ENCODE results near the gene CCDC159.
"Not testable (repeated sequence)": the region's sequence is repeated elsewhere in the genome, so short reads cannot be mapped to it uniquely, and the experiment has no call there.

The CCDC159 gene

DNA sequence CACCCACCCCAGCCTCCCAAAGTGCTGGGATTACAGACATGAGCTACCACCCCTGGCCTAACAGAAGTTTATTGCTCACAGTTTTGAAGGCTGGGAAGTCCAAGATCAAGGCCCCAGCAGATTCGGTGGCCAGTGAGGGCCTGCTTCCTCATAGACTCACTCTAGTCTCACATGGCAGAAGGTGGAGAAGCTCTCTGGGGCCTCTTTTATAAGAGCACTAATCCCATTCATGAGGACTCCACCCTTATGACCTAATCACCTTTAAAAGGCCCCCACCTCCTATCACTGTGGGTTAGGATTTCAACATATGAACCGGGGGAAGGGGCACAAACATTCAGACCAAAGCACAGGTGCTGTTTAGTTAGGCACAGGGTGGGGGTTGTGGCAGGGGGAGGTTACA lies 21.2 kb downstream of the CCDC159 start:
- DNase-seq = no peak

DNA sequence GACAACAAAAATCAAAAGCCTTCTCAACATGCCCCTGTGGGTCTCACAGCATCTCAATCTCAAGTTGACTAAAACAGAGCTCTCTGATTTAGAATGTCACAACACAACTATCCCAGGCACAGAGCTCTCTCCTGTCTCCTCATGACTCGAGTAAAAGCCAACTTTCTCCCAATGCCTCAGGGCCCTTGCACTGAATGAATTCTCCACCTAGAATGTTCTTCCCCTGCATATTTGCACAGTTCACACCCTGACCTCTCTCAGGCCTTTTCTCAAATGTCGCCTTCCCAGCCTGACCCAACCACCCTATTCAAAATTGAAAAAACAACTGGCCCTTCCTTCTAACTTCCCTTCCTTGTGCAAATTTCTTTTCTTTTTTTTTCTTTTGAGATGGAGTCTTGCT lies 24.4 kb downstream of the CCDC159 start:
- DNase-seq = no peak

DNA sequence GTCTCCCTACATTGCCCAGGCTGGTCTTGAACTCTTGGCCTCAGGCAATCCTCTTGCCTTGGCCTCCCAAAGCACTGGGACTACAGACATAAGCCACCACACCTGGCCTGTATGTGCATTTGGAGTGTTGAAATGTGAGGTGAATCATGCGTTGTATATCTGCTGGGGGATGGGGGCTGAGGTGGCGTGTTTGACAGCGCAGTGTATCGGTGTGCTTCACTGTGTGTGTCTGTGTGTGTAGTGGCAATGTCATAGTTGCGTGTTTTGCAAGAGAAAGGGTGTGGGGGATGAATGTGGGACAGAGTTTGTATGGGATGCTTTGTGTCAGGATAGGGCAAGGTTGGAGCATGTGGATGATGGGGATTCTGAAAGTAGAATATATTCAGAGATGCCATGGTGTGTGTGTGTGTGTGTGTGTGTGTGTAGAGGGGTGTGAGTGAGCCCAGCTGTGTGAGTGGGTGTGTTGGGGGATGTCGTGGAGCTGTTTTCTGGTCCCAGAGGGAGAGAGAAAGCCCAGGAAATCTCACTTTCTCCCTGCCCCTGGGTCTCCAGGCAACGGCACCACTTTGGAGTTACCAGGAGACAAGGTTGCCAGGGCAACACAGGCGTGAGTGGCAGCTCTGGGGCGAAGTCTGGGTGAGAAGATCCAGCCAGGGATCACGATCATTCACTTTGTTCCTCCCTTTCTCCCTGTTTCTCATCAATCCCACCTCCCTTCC lies 27.0 kb downstream of the CCDC159 start:
- no peak for DNase-seq

DNA sequence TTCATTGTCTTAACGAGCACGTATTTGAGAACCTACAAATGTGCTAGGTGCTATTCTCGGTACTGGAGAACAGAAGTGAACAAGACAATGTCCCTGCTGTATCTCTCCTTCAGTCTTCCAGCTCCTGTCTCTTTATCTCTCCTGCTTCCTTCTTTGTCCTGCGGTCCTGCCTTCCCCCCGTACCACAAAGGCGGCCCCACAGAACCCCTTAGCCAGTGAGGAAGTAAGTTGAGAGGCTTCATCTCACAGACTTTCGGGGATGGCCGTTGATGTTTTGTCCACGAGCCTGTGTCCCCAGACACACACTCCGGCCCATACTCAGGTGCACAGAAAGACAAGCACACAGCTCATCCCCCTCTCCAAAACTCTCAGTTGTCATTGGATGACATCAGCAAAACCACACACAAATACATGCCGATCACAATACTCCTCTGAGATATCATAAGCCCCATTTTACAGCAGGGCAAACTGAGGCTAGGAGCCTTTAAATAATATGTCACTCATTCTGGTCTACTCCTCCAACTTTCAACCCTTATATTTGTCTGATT lies 27.6 kb downstream of the CCDC159 start:
- no peak for DNase-seq

DNA sequence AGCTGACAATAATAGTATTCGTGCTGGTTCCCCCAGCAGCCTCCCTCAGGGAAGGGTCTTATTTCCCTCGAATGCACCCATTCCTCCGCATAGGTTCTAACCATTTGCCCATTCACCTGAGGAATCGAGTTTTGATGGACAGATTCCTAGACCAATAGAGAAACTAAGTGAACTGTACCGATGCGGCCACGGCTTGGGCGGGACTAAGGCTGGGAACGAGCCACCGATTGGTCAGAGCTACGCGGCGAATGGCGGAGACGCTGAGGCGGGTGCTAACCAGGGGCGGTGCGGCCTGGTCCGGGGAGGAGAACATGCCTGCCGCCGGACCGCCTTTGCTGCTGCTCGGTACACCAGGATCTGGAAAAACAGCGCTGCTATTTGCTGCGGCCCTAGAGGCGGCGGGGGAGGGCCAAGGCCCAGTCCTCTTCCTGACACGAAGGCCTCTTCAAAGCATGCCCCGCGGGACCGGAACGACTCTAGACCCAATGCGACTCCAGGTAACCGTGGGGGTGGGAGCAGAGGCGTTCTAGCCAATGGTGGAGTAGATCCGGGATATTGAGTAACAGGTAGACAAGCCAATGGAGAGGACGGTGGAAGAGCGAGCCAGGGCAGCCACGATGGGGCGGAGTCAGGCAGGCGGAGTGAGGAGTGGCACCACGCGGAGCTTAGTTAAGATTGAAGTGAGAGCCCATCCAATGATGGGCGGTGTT lies 28.3 kb downstream of the CCDC159 start, which contains the start of gene SWSAP1:
Gene SWSAP1 (plus strand): TSS at position 234 of the 710 bp plus-strand sequence. CDS start 15 bp downstream, at position 249.
- peak; percentile 99 for DNase-seq

DNA sequence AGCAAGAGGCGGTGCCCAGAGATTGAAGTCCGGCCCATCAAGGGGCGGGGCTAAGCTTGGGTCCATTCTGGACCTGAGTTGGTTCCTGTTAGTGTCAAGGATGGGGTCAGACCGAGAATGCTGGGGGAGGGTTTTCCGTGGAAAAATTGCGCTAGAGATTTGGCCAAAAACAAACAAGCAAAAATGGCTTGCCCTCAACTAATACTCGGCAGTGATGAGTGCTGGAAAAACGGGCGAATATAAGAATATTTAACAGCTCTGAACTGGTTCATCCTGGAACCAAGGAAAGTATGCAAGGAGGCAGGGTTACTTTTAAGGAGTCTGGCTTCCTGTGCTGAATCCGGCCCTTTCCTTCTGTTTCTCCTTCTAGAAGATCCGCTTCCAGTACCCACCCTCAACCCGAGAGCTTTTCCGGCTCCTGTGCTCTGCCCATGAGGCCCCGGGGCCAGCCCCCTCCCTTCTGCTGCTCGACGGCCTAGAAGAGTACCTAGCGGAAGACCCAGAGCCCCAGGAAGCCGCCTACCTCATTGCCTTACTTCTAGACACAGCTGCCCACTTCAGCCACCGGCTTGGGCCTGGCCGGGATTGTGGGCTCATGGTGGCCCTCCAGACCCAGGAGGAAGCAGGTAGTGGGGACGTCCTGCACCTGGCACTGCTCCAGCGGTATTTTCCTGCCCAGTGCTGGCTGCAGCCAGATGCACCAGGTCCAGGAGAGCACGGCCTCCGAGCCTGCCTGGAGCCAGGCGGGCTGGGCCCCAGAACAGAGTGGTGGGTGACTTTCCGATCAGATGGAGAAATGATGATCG lies 29.0 kb downstream of the CCDC159 start:
- no peak for DNase-seq

DNA sequence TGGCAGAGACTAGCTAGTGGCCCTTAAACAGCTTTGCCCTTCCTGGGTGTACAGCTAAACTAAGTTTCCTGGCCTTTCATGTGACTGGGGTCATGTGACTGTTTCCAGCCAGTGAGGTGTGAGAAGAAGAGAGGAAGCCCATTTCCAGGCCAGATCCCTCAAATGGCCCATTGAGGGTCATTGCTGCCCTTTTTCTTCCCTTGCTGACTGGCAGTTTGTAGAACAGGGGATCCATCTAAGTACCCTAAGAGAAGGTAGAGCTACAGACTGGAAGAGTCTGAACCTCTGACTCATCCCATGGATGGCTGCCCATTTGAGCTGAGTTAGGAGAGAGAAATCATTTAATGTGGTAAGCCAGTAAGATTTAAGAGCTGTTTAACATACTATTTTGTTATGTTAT lies 30.9 kb downstream of the CCDC159 start:
- DNase-seq = no peak

DNA sequence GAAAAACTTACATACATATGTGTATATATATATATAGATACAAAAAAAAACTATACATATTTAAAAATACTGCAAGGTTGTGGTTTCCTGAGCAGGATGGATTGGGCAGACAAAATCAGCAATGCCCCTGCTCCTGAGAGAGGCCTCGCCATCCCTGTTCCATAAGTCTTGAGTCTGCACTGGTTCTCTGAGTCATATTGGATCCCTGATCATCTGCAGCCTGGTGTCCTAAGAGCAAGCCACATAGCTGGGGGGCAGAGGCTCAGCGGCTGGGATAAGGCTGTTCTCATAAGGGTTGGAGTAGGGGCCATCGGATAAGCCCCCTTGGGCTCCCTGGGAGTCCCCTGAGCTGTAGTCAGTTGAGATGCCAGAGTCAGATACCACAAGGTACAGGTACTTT lies 31.4 kb downstream of the CCDC159 start:
- DNase-seq = no peak

DNA sequence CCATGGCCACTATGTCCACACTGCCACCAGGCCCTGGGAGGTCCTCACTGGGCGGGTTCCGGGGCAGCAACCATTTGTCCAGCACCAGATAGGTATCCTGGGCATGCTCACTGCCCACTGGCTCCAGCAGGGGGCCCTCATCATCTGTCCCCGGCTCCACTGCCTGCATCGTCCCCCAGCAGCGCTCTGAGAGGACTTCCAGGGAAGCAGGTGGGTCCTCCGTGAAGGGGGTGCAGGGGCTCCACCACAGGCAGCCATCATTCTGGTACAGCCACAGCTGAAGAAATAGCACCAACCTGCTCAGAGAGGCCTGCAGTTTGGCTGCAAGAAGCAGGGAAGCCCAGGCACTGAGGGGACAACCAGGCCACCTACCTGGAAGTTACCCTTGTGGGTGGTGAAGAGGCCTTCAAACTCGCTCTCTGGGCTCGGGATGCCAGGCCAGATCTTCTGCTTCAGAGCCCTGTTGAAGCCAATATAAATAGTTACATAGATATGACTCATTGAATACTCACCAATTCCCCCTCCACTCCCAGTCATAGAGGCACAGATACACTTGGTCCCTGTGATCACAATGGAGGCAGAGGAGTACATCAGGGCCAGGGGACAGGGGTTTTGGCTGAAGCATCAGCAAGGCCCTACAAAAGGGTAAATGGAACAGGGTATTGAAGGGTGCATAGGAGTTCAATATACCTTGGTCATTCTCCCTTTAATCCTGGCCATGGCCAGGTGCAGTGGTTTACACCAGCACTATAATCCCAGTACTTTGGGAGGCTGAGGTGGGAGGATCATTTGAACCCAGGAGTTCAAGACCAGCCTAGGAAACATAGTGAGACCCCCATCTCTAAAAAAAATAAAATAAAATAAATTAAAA lies 32.2 kb downstream of the CCDC159 start:
- no peak for DNase-seq

DNA sequence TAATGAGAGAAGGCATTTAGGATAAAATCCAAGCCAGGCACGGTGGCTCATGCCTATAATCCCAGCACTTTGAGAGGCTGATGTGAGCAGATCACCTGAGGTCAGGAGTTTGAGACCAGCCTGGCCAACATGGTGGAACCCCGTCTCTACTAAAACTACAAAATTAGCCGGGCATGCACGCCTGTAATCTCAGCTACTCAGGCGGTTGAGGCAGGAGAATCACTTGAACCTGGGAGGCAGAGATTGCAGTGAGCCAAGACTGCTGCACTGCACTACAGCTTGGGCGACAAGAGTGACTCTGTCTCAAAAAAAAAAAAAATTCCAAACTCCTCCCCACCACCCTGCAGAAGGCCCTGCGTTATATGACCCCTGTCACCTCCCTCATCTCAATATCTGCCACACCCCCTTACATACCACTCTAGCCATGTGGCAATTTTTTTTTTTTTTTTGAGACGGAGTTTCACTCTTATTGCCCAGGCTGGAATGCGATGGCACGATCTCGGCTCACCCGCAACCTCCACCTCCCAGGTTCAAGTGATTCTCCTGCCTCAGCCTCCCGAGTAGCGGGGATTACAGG lies 33.0 kb downstream of the CCDC159 start:
- DNase-seq = not testable (repeated sequence)

DNA sequence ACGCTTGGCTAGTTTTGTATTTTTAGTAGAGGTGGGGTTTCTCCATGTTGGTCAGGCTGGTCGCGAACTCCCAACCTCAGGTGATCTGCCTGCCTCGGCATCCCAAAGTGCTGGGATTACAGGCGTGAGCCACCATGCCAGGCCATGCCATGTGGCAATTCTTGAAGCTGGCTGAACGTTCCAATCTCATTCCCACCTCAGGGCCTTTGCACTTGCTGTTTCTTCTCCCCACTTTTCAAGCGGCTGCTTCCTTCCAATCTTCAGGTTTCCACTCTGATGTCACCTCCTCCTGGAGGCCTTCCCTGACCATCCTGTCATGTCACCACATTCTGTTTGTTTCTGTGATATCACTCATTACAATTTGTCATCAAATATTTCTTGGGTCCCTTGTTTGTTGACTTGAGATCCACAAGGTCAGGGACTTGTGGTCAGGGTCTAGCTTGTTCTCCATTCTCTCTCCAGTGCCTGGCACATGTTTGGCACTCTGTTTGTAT lies 33.6 kb downstream of the CCDC159 start:
- no peak for DNase-seq

DNA sequence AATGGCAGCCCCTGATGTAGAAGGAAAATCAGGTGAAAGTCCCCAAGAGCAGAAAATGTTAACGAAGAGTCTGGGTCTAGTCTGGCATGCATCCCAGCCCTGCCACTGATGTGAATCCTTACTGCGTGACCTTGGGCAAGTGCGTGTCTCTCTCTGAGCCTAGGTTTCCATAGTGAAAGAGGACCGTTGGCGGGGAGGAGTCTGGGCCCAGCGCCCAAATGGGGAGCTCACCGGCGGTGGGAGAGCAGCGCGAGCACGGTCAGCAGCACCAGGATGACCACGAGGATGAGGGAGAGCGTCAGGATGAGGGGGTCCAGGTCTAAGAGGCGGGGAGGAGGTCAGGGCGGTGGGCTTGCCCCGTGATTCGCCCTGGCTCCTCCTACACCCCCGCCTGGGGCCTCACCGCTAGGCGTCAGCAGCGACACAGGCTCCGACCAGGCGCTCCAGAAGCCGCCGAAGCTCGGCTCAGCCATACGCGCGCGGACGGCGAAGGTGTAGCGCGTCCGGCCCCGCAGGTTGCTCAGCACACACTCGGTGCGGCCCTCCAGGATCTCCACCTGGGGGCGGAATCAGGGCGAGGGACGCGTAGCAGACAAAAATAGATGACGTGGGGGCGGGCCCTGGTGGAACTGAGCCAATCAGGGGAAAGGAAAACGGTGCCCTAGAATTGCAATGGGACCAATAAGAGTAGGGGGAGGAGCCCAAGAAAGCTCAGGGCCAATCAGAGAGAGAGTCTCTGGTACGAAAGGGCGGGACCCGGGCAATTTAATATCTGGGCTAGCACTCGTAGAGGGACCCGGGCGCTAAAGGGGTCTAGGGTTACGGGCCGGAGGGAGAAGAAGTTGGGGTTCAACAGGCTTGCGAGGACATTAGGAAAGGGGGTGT lies 34.6 kb downstream of the CCDC159 start:
- DNase-seq = peak; percentile 94

DNA sequence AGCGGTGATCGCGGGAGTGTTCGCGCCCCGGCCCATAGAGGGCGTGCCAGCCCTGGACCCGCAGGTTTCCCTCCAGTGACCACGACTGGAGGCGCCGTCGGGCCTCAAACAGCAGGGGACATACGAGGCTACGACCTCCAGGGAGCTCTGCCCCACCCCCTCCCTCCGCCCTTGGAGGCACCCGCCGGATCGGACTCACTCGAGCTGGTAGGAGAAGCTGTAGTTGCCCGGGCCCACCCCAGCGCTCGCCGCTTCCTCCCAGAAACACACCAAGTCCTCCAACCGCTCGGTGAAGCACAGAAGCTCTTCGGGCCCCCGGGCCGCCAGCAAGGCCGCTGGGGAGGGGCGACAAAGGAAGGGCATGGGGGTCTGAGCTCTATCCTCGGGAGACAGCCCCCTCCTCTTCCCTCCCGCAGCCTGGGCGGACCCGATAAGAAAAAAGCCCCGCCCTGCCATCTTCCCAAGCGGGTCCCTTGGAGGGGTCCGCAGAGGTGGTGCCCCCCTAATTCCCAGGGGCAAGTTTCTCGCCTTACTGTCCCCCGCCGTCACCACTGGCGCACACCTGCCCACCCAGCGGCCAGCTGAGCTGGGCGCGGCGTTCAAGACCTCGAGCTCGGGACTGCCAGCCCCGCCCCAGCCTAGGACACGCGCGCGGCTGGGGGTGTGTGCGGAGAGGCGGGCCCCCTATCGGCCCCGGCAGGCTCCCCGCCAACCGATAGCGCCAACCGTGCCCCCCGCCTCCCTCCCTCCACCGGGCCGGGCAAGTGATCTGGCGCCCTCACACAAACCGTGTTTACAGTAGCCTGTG lies 36.8 kb downstream of the CCDC159 start:
- no peak for DNase-seq

DNA sequence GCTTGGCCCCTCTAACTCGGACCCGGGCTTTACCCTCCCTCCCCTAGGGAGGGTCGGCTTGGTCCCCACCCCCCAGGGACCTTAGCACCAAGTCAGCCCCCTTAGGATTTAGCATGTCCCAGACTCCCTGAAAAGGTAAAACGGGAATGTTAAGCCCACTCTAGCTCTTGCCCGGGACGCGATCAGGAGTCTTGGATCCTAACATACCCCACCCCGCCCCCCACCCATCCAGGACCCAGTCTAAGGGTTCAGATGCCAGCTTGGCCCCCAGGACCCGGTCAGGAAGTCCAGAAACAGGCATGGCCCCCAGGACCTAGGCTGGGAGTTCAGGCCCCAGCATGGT lies 37.4 kb downstream of the CCDC159 start:
- no peak for DNase-seq

DNA sequence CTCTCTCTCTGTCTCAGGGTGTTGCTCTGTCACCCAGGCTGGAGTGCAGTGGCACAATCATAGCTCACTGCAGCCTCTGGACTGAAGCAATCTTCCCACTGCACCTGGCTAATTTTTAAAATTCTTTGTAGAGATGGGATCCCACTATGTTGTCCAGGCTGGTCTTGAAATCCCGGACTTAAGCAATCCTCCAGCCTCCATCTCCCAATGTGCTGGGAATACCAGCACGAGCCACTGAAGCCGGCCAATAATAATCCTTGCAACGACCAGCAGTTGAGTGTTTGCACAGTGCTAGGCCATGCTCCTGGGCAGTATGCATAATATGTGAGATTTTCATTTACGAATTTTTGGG lies 38.4 kb downstream of the CCDC159 start:
- no peak for DNase-seq

DNA sequence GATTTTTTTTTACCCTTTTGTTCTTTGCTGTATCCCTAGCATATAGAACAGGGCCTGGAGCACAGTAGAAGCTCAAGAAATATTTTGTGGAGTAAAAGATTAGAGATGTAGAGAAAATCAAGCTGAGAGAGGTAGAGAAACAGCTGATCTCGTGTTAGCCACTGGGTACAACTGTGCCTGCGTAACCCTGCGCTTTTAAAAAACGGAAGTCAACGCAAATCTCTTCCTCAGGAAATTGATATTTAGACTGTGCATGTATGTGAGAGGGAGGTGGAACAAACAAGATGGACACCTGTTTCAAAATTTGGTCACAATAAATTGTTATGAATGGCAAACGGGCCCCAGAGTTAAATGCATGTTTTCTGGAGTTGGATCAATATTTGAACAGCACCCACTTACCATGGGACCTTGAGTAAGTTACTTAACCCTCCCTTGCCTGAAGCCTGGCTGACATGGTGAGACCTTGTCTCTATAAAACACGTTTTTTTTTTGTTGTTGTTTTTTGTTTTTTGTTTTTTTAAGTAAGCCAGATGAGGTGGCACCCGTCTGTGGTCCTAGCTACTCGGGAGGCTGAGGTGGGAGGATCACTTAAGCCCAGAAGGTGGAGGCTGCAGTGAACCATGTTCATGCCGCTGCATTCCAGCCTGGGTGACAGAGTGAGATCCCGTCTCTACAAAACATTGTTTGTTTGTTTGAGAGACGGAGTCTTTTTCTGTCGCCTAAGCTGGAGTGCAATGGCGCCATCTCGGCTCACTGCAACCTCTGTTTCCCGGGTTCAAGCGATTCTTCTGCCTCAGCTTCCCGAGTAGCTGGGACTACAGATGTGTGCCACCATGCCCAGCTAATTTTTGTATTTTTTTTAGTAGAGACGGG lies 41.1 kb downstream of the CCDC159 start:
- DNase-seq = no peak

DNA sequence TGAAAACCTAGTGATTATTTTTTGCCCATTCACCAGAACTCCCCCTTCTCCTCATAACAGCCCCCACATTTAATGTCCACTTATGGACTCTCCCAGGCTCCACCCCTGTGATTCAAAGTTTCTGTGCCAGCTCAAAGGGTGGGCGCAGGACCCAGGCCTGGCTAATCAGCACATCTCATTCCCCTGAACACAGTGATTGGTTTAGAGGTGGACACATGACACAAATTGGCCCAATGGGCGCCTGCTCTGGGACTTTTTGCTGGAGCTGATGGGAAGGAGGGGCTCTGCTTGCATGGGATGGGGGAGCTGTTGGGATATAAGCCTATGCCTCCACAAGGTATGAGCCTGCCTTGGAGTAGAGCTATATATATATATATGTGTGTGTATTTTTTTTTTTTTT lies 44.0 kb downstream of the CCDC159 start:
- DNase-seq = no peak

DNA sequence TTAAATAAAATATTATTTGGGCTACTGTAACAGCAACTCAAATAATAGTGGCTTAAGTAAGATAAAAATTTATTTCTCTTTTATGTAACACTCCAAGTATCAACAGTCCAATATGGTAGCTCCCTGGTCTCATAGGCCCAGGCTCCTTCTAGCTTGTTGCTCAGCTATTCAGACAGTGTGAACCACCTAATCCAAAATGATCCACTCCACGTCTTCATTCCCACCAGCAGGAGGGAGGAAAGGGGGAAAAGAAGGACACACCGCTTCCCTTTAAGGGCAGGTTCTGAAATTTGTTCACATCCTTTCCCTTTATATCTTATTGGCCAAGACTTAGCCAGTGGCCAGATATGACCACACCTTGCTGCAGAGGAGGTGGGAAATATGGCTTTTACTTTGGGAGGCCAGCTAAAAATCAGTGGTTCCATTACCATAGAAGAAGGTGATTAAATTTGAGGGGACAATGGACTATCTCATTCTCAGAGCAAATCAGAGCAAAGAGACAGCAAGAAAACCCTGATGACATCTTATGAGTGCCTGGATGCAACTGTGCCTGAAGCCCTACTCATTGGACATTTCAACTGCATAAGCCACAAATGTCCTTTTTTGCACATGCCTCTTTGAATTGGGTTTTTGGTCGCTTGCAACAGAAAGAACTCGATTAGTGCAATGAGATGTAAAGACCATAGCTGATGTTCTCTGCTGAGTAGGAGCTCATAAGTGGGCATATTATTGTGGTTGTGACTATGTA lies 44.8 kb downstream of the CCDC159 start:
- no peak for DNase-seq

Measured in DMS 273 treated with DMSO at 0.1 percent for 48 hours (cell line).